ENCODE results near the gene NDUFS4. TPM values are rescaled to one million over a fixed set of nuclear protein-coding genes. Genes with fewer than 3 reads are reported as not detected.

NDUFS4 gene
- total RNA-seq, 3 donors from 2014 or later, result 36.2 to 45.7 (median 42.9) TPM

DNA sequence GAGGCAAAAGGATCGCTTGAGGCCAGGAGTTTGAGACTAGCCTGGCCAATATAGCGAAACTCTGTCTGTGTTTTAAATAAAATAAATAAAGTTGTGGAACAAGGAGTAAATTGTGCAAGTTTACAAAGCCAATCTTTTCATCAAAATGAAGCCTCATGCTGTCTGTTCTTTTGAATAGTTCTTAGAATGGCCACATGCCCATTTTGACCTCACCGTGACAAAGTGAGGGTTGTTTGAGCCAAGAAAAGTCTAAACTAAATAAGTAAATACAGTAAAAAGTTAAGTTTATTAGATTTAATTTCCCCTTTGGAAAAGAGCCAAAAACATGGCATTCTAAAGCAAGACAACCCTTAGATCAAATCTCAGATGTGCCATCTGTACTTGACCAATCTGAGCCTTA, 165.7 kb downstream of the NDUFS4 start:
- no peaks in the 10 kb centered on the region for H3K4me1 Mint-ChIP-seq (ENCODE audit: low read depth)
- no peak for ATAC-seq
- H3K36me3 Mint-ChIP-seq (ENCODE audit: insufficient read depth), result no peaks in the 10 kb centered on the region
- DNase-seq, result no peak
- peaks cover 23% of the 10 kb centered on the region for H3K9me3 Mint-ChIP-seq
- no peak overlapping the region for H3K4me3 Mint-ChIP-seq
- H3K27me3 Mint-ChIP-seq (ENCODE audit: low read depth), result no peaks in the 10 kb centered on the region

DNA sequence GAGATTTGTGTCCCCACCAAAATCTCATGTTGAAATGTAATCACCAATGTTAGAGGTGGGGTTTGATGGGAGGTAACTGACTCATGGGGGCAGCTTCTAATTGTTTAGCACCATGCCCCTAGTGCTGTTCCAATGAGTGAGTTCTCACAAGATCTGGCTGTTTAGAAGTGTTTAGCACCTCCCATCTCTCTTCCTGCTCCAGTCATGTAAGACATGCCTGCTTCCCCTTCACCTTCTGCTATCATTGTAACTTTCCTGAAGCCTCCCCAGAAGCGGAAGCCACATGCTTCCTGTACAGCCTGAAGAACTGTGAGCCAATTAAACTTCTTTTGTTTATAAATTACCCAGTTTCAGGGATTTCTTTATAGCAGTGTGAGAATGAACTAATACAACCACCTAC, 170.5 kb downstream of the NDUFS4 start:
- no peak for ATAC-seq
- H3K9me3 Mint-ChIP-seq, result peaks cover 3% of the 10 kb centered on the region
- no peaks in the 10 kb centered on the region for H3K36me3 Mint-ChIP-seq (ENCODE audit: insufficient read depth)
- no peaks in the 10 kb centered on the region for H3K27me3 Mint-ChIP-seq (ENCODE audit: low read depth)
- H3K4me3 Mint-ChIP-seq, result no peak overlapping the region
- no peaks in the 10 kb centered on the region for H3K4me1 Mint-ChIP-seq (ENCODE audit: low read depth)
- no peak for DNase-seq

Other genes with a start within 250 kb of the NDUFS4 start
- gene FST, start 80.0 kb upstream of the NDUFS4 start, total RNA-seq, result 1 to 10 TPM; 1.6 to 3.9 (median 3.5) TPM